HG02571 (cell line): ENCODE measurements around the gene ARHGAP42.

Experiments used
- ATAC-seq: cut with Tn5 transposase; IDR thresholded peaks from one replicate; pipeline ENCODE4 v1.9.1; 2021; ENCODE audit warnings: mild to moderate bottlenecking, moderate library complexity; ENCODE audit not compliant: unreplicated experiment

The ARHGAP42 gene

DNA sequence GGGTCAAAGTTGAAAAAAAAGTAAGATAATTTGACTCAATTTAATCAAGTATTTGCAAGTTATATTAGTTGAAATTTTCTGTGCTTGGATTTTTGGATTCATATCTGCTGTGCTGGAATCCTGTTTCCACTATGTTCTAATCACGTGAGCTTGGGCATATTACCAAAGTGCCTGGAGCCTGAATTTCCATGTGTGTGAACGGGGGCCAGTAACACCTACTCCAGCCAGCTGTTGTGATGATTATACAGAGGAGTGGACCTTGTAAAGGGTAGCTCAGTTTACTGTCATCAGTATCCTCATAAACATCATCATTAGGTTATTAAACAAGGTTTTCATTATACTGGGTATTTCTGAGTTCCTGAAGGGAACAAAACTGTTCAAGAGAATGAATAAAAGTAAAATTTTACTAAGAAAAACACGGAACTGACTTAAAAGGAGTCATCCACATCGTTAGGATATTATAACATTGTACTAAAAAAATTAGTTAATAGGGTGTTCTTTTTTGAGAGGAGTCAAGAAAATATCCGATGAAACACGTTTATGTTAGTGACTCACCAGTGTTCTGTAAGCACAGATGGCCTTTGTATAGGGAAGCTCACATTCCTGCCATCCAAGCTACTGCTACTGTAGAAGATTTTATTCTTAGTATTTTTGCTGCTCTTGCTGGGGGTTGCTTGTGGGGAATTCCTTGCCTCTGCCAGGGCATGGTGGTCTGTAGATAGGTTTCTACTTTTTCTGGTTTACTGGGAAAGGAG is 144.1 kb downstream of the ARHGAP42 start:
- no peak for ATAC-seq

DNA sequence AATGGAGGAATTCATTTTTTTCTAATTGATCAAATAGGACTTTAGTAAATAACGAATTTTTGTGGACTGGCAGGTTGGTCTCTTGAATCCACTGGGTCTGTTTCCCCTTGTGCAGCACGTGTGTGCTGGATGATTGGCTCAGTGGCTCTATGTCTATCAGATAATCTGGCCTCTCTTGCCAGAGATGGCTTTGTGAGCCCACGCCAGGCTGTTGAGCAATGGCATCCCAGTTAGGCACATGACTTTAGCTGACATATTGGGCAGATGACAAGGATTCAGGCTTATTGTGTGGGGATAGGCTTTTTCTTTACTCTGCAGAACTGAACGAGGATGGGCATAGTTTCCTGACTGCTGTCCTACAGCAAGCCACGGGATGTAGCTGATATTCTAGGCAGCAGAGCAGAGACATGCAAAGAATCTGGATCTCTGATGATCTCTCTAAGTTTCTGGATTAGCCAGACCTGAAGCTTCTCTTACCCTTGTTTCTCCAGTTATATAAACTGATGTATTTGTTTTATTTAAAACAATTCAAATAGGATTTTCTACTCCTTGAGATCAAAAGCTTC is 144.9 kb downstream of the ARHGAP42 start:
- ATAC-seq = no peak

DNA sequence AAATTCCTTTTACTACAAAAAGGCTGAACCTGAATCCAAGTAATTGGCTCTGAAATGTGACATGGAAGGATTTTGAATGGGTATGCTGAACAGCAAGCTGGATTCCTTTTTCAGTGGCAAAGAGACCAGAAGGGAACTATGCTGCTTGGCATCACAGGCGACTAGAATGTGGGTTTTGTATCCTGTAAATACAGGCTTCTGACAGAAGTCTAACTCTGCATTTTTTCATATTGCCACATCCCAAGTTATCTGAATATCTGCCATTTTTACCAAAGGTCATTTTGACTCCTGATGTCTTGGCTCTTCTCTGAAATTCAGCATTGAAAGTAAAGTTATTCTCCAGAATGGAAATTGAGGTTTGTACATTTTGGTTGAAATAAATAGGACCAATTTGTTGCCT is 145.7 kb downstream of the ARHGAP42 start:
- ATAC-seq = no peak

DNA sequence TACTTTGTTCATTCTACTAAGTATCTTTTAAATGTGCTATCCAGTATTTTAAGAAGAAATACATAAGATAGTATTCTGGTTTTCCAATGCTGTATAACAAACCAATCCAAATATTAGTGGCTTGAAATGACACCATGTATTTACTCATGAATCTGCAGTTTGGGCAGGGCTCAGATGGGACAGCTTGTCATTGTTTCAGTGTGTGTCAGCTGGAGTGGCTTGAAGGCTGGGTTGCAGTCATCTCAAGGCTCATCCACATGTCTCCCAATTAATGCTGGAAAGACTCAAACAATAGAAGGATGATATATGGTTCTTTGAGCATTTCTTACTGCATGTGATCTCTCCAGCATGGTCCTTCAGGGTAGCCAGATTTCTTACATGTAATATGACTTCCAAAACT is 146.2 kb downstream of the ARHGAP42 start:
- ATAC-seq = no peak

DNA sequence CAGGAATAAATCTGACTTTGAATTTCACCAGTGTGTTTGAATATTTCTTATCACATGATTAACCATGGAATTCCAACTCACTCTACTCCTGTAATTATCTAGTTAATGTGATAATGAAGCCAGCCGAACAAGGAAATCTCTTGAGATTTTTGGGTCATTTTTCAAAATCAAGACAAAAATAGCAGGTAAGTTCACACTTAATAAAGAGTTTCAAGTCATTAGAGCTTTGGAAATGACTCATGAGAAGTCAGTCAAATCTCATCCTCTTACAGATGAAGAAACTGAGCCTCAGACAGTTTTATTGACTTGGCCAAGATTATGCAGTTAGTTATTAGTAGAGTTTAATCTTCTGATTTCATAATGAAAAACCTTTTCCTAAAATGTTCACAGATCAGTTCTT is 148.8 kb downstream of the ARHGAP42 start:
- no peak for ATAC-seq

DNA sequence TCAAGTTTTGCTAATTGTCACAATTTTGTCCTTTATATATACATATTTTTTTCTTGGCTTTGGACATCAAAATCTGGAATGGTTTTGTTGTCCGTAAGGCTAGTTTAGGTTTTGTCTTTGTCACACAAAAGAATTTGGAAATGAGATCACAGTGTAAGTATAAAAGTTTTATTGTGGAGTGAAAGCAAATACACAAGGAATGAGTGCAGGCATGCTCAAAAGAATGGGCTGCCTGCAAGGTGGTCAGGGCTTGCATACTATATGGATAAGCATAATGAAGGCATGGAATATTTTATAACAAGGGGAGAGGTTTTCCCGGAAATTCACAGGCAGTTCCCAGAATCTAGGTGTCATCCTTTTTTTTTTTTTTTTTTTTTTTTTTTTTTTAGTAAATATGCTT is 150.2 kb downstream of the ARHGAP42 start:
- ATAC-seq = no peak

DNA sequence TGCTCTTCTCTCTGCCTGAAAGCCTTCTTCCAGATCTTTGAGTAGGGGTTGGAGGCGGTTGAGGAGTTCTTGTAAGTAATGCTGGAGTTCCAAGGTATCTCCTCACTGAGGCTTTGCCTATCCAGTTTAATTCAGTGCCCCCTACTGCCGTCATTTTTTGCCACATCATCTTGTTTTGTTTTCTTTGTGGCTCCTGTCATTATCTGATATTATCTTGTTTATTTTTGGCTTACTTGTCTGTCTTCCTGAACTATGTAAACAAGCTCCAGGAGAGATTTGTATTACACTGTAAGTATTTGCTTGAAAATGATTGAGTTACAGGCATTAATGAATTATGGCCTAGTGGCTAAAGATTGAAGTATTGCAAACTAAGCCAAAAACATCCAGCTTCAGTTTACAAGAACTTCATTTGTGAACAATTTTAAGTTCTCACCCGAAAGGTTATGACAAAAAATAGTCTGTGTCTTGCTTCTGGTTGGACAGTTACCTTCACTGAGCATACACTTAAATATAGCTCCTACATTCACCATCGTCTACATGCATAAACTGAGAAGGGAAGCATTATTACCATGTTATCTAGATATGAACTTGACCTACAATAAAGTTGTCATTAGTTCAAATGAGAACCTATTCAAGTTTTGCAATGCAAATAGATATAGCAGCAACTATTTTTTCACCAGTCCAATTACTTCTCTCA is 154.8 kb downstream of the ARHGAP42 start:
- ATAC-seq = no peak

DNA sequence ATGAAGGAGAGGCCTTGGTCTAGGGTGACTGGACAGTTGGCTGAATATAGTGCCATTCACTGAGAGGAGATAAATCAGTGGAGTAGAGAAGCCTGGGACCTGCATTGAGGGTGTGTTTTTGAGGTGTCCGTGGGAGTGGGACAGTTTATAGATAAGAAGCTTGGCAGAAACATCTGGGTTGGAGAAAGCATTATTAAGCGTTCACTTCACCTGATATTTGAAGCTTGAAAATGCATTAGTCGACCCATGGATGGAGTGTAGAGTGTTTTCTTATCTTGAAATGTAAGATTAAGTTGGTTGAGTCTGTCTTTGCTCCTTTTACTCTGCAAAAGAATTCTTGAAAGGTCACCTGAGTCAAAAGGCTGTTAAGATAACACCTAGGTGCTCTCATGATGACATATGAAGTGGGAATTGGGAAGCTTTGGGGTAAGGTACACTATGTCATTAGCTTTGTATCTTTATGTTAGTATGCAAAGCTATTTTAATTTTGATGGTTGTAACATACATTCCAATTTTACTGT is 160.7 kb downstream of the ARHGAP42 start:
- ATAC-seq = no peak

DNA sequence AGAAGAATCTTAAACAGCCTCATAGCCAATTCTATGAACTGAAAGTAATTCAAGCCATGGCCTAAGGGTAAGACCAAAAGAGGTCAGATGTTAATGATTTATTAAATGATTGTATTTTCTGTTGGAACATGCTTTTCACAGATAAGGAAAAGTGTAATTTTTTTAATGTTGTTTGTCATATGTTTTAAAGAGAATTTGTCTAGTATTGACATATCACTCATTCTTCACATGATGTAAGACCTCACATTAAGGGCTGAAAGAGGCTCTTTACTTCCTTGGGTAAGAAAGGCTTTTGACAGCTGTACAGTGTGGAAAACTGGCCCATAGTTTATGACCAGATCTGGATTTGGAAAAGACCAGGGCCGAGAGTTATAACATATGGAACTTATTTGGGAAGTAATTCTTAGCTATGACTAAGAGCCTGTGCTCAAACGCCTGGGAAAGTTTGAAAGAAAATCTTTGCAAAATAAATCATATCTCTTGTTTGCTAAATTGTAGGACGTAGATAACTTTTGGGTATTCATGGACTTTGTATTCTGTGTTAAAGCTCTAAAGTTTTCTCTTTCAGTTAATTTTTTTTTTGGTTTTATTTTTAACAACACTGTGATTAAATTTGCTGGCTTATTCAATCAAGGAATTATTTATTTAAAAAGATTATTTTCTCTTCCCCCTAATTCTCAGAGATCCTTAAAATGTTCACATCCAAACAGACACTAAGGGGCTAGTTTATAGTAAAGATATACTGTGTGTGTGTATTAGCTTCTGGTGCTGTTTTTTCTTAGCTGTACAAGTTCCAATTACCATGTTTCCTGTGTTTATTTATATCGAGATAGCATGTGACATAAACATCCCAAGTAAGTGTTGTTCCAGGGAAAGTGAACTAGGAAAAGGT is 162.2 kb downstream of the ARHGAP42 start:
- no peak for ATAC-seq

DNA sequence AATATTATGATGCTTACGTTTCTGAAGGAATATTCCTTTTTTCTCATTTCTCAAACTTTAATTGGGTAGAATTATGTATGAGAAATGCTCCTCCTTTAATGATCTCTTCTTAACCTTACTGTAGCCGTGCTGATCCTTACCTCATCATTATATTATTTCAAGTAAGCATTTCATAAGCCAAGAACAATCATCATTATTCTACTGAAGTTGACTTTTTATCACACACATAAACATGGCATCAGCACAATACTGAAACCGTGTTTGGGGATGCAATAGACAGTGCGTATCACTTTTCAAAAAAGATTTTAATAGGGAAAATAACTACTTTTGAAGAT is 162.8 kb downstream of the ARHGAP42 start:
- no peak for ATAC-seq

DNA sequence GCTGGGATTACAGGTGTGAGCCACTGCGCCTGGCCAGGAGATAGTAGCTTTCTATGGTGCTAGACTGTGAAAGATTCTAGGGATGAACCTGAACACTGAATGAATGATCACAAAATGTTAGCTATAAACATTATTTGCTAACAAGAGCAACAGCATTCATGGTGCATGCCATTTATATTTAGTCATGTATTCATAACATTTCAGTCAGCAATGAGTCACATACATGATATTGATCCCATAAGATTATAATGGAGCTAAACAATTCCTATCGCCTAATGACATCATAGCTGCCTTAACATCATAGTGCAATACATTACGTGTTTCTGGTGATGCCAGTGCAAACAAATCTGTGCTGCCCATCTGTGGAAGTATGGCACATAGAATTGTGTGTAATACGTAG is 164.1 kb downstream of the ARHGAP42 start:
- no peak for ATAC-seq

DNA sequence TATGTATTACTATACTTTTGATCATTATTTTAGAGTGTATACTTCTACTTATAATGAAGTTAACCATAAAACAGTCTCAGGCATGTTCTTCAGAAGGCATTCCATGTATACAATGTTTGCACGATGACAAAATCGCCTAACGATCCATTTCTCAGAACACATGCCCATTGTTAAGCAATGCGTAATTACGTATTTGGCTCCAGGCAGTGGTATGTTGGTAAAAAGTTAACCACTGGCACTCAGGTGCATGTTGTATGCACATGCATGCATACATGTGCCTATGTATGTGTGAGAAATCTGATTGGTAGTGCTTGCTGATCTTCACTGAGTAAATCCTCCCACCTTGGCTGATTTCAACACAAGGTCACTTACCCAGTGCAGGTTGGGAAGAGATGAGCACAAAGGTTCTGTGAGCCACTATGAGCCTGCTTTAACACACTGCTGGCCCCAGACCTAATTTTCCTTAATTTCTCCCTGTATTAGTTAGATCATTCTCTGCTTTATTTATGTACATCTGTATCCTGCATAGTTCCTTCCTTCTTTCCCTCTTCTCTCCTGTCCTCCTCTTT is 164.6 kb downstream of the ARHGAP42 start:
- ATAC-seq = no peak

DNA sequence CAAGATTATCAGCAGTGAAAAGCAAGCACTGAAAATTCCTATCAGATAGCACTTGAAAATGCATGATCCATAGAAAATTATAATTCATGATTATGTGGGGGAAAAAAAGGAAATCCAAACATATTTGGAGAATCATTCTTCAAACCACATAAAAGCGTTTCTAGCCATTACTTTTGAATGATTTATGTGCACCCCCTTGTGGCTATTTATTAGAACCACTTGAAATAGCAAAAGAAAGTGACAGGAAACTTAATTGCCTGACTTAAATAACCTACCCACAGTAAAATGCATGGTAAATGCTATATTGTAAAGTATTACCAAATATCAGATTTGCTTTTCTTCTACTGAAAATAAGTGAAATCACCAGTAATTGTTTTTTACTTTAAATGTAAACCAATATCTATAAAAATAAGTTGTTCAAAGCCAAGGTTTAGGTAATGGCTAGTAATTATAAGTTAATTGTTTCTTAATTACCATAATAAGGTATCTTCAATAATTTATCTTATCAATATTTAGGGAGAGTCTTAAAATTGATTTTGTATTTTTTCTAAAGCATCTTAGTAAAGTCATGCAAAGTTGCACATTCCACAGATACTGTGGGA is 168.5 kb downstream of the ARHGAP42 start:
- ATAC-seq = no peak

DNA sequence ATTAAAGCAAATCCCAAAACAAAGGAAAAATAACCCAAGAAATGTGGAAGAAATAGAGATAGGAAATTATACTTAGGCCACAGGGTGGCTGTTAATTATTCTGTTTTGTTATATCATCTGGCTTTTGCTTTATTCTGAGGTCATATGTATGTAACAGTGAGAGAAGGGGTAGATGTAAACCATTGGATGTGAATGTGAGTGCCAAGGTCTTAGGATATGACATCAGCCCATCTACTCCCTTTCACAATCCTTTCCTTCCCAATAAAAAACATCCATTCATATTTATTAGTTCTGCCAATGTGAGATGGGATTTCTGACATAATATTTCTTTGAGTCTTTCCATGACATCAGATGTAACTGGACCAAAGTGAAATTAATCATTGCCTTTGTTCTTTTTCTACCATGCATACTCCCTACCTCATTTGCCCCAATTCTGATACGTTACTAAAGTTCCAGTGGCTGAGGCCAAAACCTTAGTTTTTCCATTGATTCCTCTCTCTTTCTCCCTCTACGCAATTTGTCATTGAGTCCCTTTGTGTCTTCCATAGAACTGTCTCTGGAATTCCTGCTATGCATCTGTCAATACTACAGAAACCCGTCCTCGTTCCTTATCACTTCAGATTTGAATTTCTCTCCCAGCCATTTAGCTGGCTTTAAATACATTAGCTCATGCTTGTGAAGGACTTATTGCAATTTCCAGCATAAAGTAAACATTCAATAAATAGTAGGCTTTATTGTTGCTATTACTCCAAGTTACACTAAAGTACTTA is 170.3 kb downstream of the ARHGAP42 start:
- ATAC-seq = no peak

DNA sequence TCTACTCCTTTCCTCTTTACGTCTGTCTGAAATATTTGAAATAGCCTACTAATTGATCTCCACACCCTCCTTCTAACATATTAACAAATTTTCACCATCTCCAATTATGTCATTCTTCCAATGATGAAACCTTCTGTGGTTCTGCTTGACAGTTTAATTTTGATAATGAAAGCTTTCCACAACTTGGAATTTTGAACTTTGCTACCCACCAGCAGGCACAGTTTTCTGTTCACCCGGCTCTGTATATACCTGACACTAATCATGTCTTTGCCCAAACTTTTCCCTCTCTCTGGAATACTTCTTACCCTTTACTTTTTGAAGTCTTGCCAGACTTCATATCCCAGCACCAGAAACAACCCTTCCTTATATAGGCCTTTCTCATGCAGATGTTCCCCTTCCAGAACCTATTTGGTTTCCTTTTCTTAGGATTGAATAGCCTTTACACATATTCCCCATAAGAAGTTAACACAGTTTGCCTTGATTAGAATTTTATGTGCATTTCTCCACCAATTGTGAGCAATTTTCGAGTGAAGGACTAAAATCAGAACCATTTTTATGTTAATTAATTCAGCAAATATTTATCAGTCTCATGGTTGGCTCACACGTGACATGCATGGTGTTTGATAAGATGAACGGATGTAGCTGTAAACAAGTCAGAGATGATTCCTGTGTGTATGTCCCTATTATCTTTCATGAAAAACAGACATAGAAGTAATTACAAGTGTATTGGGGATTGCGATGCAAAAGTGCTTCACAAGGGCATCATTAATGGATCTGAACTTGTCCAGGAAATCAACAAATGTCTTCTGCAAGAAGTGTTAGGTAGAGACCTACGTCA is 173.4 kb downstream of the ARHGAP42 start:
- ATAC-seq = no peak

DNA sequence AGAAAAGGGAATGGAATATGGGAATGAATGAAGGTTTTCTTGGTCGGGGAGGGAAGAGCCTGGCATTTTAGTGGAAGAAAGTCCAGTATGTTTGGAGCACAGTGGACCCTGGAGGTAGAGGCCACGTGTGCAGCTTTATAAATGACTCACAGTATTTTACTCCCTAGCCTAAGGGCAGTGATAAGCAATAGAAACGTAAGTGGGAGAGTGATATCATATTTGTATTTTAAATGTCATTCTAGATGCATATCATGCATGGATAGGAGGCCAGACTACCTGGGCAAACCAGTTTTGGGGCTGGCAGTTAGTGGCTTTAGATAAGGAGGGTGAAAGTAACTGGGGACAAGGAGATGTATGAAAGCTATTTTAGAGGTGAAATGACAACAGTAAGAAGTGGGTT is 174.1 kb downstream of the ARHGAP42 start:
- no peak for ATAC-seq

DNA sequence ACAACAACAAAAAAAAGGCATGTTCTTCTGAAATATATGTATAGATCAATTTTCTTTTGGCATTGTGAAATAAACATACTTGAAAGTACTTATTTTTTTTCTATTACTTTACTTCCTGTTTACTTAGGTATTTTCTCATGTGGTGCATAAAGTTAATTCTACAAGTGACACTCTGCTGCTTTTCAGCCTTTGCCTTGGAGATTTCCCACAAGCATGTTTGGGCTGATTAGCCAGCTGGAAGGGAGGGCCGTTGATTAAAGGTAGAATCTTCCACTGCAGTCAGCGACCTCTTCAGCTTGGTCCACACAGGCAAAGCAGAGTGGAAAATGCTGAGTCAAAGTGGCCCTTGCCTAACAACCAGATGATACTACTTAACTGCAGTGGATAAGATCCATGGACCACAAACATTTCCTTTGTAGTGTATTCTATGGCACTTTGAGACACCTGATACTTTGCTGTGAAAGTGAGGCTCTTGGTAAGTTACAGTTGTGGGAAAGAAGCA is 176.0 kb downstream of the ARHGAP42 start:
- no peak for ATAC-seq

DNA sequence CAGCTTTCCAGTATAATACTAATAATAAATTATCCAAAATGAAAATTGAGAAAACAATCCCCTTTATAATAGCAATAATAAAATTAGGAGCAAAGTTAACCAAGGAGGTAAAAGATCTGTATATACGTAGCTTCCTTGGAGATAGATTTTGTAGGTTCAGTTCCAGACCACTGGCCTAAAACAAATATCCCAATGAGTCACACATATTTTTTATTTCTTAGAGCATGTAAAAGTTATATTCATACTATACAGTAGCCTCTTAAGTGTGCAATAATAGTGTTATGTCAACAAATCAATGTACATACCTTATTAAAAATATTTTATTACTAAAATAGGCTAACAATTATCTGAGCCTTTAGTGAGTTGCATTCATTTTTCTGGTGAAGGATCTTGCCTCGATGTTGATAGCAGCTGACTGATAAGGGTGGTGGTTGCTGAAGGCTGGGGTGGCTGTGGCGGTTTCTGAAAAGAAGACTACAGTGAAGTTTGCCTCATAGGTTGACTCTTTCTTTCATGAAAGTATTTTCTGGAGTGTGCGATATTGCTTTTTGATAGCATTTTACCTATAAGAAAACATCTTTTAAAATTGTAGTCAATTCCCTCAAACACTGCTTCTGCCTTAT is 178.5 kb downstream of the ARHGAP42 start:
- no peak for ATAC-seq
